GM18951 (cell line): Measurements from ENCODE around the gene URB1.

Source experiments
- POLR2A ChIP-seq: IDR thresholded peaks from 4 replicates; pipeline ENCODE4 v1.6.1; 2011; ENCODE audit warnings: mild to moderate bottlenecking; ENCODE audit not compliant: insufficient read length, insufficient read depth; ENCODE audit errors: extremely low read depth
- in situ Hi-C: fragments of 300-500 bp; cut with MboI; formaldehyde crosslinking; loops from one replicate; pipeline ENCODE4 v1.12.0; 2022; ENCODE audit warnings: low sequenced_read_pairs, mixed read lengths, inconsistent platforms; ENCODE audit not compliant: unreplicated experiment

Gene URB1

DNA sequence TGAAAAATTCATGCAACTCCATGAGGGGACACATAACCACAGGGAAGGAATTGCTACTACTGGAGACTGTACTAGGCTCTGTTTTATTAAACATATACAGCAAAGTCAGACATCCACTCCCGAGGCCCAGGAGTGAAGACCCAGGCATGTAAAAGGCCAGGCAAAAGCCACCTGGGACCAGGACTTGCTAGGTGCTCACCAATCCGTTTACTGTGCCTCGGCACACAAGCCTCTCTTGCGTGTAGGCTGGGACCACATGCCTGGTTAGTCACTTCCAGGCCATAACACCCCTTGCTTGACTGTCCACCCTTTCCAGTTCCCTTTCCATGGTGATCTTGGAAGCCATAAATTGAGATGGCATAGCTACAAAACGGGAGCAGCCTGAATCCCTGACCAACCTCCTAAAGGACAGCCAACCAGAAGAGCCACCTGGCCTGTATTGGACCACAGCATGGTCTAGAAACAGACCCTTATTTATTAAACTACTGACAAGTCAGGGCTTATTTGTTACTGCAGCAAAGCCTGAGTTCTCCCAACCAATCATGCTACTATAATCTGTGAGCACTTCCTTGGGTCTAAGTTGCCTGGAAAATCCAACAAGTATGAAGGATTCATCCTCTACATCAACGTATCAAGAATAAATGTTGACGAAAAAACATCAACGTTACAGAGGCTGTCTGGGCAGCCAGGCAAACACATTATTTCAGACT, 39.7 kb downstream of the URB1 start:
- no peak for TF ChIP-seq POLR2A
- in situ Hi-C loops: no loop called here

DNA sequence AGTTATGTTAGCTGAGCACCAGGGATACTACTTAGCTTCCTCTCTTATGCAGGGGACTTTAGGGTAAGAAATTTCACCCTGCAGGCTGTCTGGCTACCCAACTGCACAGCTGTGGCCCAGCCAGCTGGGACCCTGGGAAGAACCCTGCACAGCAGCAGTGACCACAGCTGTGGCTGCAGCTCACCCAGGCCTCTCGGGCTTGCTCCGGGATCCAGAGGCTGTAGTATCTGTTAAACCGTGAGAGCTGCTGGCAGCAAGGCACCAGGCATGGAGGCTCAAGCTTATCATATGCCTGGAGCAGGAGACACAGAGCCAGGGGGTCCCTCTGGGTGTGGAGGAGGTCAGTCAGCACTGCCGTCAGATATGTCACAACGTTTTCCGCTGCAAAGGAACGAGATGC, 40.3 kb downstream of the URB1 start:
- no peak for TF ChIP-seq POLR2A
- in situ Hi-C loops: no loop called here

DNA sequence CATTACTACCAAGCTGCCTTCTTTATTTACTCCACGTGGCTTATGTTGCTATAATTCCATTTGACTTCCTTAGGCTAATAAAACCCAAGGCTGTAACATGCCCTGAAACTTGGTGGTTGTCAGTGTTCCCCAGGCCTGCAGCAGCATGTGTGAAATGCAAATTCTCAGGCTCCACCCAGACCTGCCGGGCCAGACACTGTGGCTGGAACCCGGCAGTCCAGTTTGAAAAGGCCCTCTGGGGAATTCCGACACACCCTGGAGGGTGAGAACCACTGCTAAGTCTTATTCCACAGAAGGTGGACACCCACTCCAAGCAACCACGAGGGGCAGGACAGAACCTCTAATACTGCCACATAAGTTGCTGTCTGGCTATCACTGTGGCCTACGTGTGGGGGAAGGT, 41.4 kb downstream of the URB1 start:
- TF ChIP-seq POLR2A: no peak
- in situ Hi-C loops: no loop called here

DNA sequence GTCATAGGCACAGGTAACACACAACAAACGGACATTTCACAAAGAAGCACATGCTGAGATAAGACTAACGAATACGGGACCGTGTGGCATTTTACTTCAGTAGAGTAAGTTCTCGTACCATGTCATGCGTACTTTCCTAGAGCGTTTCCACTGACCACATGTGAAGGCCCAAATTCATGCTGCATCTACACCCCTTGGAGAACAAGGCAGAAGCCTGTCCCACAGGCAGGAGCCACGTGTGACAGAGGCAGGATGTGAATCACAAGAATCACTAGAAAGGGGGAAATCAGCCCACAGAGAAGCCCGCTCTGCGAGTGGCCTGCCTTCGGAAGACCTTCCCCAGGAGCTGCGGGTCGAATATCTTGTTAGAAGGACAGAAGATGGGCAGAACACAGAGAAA, 41.8 kb downstream of the URB1 start:
- in situ Hi-C loops: no loop called here
- TF ChIP-seq POLR2A: no peak

DNA sequence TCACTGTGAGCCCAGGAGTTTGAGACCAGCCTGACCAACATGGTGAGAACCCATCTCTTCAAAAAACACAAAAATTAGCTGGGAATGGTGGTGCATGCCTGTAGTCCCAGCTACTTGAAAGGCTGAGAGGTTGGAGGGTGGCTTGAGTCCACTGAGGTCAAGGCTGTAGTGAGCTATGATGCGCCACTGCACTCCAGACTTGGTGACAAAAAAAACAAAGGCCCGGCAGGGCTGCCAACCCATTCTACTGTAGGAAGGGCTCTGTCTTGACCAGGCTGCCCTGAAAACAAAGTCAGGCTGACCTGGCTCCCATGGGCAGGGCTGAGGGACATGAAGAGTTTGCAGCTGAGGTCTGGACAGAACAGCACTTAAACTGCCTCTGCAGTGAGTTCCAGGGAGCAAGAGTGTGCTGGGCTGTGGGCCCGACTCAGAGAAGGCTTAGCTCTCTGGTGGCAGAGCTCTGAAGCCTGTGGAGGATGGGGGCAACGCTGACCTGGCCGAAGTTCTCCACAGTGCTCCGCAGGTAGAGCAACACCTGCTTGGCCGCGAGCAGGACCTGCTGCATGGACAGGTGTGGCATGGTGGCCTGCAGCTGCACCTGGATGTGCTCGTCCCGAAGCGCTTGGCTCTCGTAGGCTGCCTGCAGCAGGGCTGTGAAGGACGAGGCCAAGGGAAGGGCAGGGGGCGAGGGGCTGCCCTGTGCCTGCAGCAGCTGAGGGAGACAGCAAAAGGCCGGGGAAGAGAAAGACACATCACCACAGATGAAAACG, 42.4 kb downstream of the URB1 start:
- TF ChIP-seq POLR2A: no peak

DNA sequence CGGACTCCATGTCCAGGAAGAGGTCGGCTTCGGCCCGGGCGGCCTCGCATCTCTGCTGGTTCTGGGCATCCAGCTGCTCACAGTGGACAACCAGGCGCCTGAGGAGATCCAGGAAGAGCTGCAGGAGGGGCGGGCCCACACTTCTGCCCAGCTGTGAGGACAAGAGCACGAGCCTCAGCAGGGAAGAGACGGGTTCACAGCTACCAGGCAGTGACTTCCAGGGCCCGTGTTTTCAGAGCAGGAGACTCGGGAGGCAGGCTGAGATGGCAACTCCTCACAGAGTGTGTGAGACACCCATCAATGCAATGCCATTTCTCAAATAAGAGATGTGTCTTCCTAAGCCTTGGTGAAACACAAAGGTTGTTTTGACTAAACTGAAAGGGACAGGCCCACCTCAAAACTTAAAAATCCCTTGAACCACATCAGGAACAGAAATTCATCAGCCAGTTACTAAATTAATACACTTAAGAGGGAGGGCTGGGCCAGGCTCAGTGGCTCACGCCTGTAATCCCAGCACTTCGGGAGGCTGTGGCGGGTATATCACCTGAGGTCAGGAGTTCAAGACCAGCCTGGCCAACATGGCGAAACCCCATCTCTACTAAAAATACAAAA, 43.4 kb downstream of the URB1 start:
- in situ Hi-C loops: no loop called here

More for the DNA sequence above, 42.4 kb downstream of the URB1 start:
- in situ Hi-C loops: no loop called here

DNA sequence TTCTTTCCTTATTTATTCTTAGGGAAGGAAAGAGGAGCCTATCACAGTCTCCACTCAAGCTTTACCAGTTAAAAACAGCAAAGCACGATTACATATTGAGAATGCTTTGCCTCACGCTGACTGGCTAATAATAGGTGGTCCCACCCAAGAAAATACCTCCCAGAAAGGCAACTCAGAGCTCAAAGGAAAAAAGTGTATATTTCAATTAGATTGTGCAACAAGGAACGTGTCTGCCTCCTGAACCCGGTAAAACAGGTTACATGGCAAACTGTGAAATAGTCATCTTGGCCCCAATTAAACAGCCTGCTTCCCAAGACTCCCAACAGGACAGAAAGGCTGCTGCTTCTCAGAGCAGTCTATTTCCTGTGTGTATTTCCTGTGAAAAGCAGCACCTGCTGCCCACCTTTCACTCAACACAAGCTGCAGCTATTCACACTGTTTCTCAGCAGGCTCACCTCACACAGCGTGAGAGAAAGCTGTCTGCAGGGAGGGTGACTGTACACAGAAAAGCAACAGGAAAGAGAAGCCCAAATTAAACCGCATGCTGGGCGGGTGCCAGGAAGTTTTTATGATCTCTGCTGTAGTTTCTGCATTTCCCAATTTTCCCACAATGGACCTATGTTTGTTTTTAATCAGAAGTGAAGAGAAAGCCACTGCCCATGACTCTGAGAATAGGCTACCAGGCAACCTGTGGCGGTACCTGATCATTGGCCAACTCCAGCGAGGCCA, 44.0 kb downstream of the URB1 start:
- in situ Hi-C loops: no loop called here

More for the DNA sequence above, 43.4 kb downstream of the URB1 start:
- TF ChIP-seq POLR2A: no peak

DNA sequence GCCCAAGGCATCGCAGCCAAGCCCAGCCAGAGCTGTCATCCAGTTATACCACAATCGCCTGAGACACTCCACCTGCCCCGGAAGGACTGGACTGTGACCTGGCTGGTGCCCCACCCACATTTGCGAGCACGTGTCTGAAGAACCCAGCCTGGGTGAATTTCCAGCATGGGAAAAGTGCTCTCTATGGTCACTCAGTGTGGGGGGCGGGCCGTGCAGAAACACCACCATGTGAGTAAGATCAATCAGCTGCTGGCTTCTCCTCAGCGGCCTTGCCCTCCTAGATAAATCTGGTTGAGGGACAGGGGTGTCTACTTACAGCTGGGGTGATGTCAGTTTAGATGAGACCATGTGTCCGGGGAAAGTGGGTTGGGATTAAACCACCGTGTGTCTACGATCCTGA, 44.8 kb downstream of the URB1 start:
- in situ Hi-C loops: no loop called here
- TF ChIP-seq POLR2A: no peak

More for the DNA sequence above, 44.0 kb downstream of the URB1 start:
- no peak for TF ChIP-seq POLR2A

DNA sequence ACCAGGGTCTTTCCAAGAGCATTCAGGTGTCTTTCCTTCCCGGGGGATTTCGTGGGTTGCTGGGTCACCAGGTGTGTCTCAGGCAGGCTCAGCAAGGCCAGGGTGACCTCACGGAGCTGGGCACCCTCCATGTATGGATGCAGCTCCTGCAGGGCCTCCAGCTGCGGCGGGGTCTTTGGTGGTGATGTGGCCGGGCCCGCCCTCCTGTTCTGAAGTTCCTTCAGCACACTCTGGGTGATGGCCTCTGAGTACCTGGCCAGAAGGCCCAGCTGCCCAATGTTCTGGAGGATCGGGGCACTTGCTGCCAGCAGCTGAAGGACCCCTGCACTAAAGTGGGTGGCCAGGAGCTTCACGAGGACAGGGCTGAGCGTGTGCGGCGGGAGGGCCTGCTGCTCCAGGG, 45.5 kb downstream of the URB1 start:
- in situ Hi-C loops: no loop called here

DNA sequence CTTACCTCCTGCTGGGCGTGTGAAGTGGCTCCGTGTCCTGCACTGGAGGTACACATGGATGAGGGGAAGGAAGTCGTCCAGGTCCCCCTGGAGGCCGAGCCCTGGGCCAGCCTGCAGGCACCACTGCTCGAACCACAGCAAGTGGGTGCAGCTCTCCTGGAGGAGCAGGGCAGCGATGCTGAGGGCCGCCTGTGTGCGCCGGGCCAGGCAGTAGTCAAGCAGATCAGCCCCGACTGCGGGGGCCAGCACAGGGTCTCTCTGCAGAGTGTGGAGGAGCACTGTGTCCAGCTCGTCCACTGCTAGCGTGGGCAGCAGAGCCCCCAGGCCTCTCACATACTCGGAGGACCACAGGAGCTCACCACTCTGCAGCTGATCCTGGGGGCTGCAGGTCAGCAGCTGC, 45.9 kb downstream of the URB1 start:
- no peak for TF ChIP-seq POLR2A
- in situ Hi-C loops: no loop called here

More for the DNA sequence above, 45.5 kb downstream of the URB1 start:
- no peak for TF ChIP-seq POLR2A

DNA sequence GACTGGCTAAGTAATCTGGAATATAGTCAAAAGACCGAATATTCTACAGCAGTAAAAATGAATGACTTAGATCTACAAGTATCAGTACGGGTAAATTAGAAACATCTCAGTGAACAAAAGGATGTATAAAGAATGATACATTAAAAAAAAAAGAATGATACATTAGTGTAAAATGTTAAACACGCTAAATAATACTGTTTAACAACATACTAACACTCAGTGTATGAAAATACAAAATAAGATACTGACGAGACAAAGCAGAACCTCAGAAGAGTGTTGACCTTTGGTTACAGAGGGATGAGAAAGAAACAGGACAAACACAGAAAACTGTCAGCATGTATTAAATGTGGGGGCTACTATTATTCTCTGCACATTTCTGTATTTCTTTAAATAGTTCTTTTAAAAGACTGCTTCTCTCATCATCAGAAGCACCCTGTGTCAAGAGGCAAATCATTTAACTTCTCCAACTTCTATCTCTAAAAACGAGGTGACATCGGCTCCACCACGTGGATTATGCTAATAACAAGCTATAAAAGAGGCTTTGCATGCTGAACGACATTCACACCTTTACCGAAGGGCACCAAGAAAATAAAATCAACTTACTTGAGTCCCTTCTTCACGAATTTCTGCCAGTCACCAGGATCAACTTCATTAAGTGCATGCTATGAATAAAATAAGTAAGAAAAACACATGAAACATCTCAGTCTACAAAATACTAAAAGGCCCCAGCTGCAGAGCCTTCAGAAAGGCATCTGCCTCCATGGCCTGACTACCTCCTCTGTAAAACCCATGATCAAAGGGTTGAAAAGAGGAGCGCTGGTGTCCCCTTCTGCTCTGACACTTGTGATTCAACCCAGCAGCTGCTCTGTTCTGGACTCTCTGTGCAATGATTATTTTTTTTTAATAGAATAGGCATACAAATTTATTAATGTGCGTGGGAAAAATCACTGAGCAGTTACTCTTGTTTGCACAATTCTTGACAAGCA, 51.7 kb downstream of the URB1 start:
- TF ChIP-seq POLR2A: no peak
- in situ Hi-C loops: no loop called here
